ENCODE measurements around the gene LANCL1. TPM values are rescaled to one million over a fixed set of nuclear protein-coding genes. Genes with fewer than 3 reads are reported as not detected.

The LANCL1 gene
- polyA plus RNA-seq, 4 donors, result 75.3 to 92.6 (median 87.4) TPM

- DNase-seq (ENCODE audit: low read depth in 4 of 4, low spot score in 3 of 4), result no peak
Measured at GRCh38 chr2:210412660-210413059, 63.9 kb downstream of the LANCL1 start.

GRCh38 chr2:210410542-210410941 lies 66.0 kb downstream of the LANCL1 start:
- no peak for DNase-seq (ENCODE audit: low read depth in 4 of 4, low spot score in 3 of 4)

- no peak for DNase-seq (ENCODE audit: low read depth in 4 of 4, low spot score in 3 of 4)
Measured at GRCh38 chr2:210399440-210400041, 77.0 kb downstream of the LANCL1 start.

- no peak for DNase-seq (ENCODE audit: low read depth in 4 of 4, low spot score in 3 of 4)
Measured at GRCh38 chr2:210392469-210392881, 84.1 kb downstream of the LANCL1 start.

- DNase-seq (ENCODE audit: low read depth in 4 of 4, low spot score in 3 of 4), result no peak
Measured at GRCh38 chr2:210389856-210390255, 86.7 kb downstream of the LANCL1 start.

- DNase-seq (ENCODE audit: low read depth in 4 of 4, low spot score in 3 of 4), result no peak
Measured at GRCh38 chr2:210388148-210388547, 88.4 kb downstream of the LANCL1 start.

- no peak for DNase-seq (ENCODE audit: low read depth in 4 of 4, low spot score in 3 of 4)
Measured at GRCh38 chr2:210387074-210387473, 89.5 kb downstream of the LANCL1 start.

Other genes starting within 250 kb of the LANCL1 start
- gene MYL1, start 161.6 kb downstream of the LANCL1 start, polyA plus RNA-seq (ENCODE audit: insufficient read length in 4 of 4), result under 1 TPM in 3 of 4 donors, not detected in 1; 0.15 to 0.63 (median 0.21) TPM
- 1 to 10 TPM; 3.8 to 5.7 (median 4.6) TPM for gene CPS1, start 79.8 kb upstream of the LANCL1 start, polyA plus RNA-seq (ENCODE audit: insufficient read length in 4 of 4)